ENCODE measurements around the gene RSPO1. TPM values are rescaled to one million over a fixed set of nuclear protein-coding genes. Genes with fewer than 3 reads are reported as not detected.

The RSPO1 gene
- polyA plus RNA-seq, 1 experiment: 0.05 TPM

- H3K36me3 ChIP-seq (ENCODE audit: control insufficient read depth, insufficient read depth, low read length): no peaks in the 10 kb centered on the region
- no peak overlapping the region for H3K4me3 ChIP-seq (ENCODE audit: low read depth, low read length)
- TF ChIP-seq, protein P1, sequence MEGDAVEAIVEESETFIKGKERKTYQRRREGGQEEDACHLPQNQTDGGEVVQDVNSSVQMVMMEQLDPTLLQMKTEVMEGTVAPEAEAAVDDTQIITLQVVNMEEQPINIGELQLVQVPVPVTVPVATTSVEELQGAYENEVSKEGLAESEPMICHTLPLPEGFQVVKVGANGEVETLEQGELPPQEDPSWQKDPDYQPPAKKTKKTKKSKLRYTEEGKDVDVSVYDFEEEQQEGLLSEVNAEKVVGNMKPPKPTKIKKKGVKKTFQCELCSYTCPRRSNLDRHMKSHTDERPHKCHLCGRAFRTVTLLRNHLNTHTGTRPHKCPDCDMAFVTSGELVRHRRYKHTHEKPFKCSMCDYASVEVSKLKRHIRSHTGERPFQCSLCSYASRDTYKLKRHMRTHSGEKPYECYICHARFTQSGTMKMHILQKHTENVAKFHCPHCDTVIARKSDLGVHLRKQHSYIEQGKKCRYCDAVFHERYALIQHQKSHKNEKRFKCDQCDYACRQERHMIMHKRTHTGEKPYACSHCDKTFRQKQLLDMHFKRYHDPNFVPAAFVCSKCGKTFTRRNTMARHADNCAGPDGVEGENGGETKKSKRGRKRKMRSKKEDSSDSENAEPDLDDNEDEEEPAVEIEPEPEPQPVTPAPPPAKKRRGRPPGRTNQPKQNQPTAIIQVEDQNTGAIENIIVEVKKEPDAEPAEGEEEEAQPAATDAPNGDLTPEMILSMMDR (IDR thresholded peaks at IDR 0.05; ENCODE audit: insufficient read depth, low read depth, low read length): no peak
- ChIA-PET CTCF (interaction anchor here (1.0 kb wide), 1 partner anchor 15 kb away, joined by 3 read pairs; no protein-coding TSS in a partner anchor), POLR2A (no interaction called here)
- DNase-seq (ENCODE audit: low read depth): no peak
- peaks cover 3% of the 10 kb centered on the region for H3K27me3 ChIP-seq (ENCODE audit: control insufficient read depth, insufficient read depth, low read length)
These were observed 13.3 kb downstream of the RSPO1 start for GRCh38 chr1:37621326-37621870.

- CTCF ChIA-PET: interaction anchor here (1.0 kb wide), 1 partner anchor 11 kb away, joined by 3 read pairs; no protein-coding TSS in a partner anchor
These were observed 14.0 kb downstream of the RSPO1 start for GRCh38 chr1:37620707-37621106.

DNA sequence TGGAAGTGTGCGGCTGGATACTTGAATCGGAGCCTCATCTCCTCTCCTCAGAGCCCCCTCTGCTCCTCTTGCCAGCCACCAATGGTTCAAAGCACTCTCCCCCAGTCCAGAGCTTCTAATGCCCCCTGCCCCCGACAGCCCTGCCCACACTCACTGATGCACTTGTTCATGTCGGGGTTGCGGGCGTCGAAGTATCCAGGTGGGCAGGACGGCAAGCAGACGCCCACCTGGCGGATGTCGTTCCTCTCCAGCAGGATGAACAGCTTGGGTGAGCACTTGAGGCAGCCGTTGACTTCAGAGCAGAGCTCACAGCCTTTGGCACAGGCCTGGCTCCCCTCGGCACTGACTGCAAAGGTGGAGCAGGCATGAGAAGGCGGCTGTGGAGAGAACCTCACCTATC, 18.4 kb downstream of the RSPO1 start:
- Histone ChIP-seq H3K4me3 (ENCODE audit: low read depth, low read length) (no peak overlapping the region), H3K27me3 (ENCODE audit: control insufficient read depth, insufficient read depth, low read length) (peaks cover 7% of the 10 kb centered on the region), H3K36me3 (ENCODE audit: control insufficient read depth, insufficient read depth, low read length) (no peaks in the 10 kb centered on the region)
- TF ChIP-seq, protein P1 (IDR thresholded peaks at IDR 0.05; ENCODE audit: insufficient read depth, low read depth, low read length): no peak
- ChIA-PET POLR2A (no interaction called here), CTCF (interaction anchor here (1.1 kb wide), 1 partner anchor 13 kb away, joined by 6 read pairs; no protein-coding TSS in a partner anchor)
- DNase-seq (ENCODE audit: low read depth): no peak

More at GRCh38 chr1:37620707-37621106, 14.0 kb downstream of the RSPO1 start:
- POLR2A ChIA-PET: no interaction called here
- H3K36me3 ChIP-seq (ENCODE audit: control insufficient read depth, insufficient read depth, low read length): no peaks in the 10 kb centered on the region
- no peak for DNase-seq (ENCODE audit: low read depth)
- TF ChIP-seq, protein P1 (IDR thresholded peaks at IDR 0.05; ENCODE audit: insufficient read depth, low read depth, low read length): no peak
- peaks cover 6% of the 10 kb centered on the region for H3K27me3 ChIP-seq (ENCODE audit: control insufficient read depth, insufficient read depth, low read length)
- no peak overlapping the region for H3K4me3 ChIP-seq (ENCODE audit: low read depth, low read length)

DNA sequence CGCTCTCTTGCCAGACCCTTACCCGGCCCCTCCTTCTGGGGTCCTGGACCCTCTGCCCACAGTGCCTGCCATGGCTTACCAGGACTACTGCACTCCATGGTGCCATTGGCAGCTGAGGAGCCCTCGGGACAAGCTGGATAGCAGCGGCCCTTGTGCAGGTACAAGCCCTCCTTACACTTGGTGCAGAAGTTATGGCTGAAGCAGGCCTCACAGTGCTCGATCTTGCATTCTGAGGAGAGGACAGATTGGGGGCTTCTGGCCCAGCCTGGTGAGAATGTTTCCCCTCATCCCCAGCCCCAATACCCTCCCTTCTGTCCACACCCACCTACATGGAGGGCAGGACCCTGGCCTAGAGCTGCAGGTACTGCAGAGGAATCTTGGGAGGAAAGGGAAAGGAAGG, 20.6 kb downstream of the RSPO1 start:
- H3K27me3 ChIP-seq (ENCODE audit: control insufficient read depth, insufficient read depth, low read length): peaks cover 7% of the 10 kb centered on the region
- CTCF ChIA-PET: interaction anchor here (1.3 to 2.2 kb wide), 2 partner anchors 11 to 68 kb away, joined by 3 to 8 read pairs; no protein-coding TSS in a partner anchor
- TF ChIP-seq, protein P1 (IDR thresholded peaks at IDR 0.05; ENCODE audit: insufficient read depth, low read depth, low read length): no peak
- POLR2A ChIA-PET: no interaction called here
- H3K36me3 ChIP-seq (ENCODE audit: control insufficient read depth, insufficient read depth, low read length): no peaks in the 10 kb centered on the region
- H3K4me3 ChIP-seq (ENCODE audit: low read depth, low read length): no peak overlapping the region
- no peak for DNase-seq (ENCODE audit: low read depth)

DNA sequence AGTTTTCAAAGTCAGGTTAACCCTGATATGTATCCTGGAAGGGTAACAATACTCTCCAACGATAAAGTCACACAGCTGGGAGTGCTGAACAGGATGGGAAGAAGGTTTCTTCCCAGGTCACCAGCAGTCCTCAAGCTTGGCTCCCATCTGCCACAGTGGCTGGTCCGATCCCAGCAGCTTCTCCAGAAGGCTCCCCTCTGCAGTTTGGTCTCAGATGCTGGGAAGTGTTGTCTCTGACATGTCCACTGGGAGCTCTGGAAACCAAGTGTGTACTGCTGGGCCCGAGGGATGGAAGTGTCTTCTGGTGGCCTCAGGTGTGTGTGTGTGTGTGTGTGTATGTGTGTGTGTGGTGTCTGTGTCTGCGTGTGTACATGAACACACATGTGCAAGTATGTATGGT, 22.5 kb downstream of the RSPO1 start:
- H3K27me3 ChIP-seq (ENCODE audit: control insufficient read depth, insufficient read depth, low read length): peaks cover 12% of the 10 kb centered on the region
- no peak overlapping the region for H3K4me3 ChIP-seq (ENCODE audit: low read depth, low read length)
- CTCF ChIA-PET: interaction anchor here (1.1 kb wide), 1 partner anchor 70 kb away, joined by 3 read pairs; no protein-coding TSS in a partner anchor
- TF ChIP-seq, protein P1 (IDR thresholded peaks at IDR 0.05; ENCODE audit: insufficient read depth, low read depth, low read length): no peak
- DNase-seq (ENCODE audit: low read depth): no peak
- POLR2A ChIA-PET: no interaction called here
- H3K36me3 ChIP-seq (ENCODE audit: control insufficient read depth, insufficient read depth, low read length): no peaks in the 10 kb centered on the region

All from BJ (cell line).